Cardiac fibroblast (primary cell): ENCODE results near the gene LCT.
A peak's percentile ranks its signal among the peaks of the same experiment; 100 is the strongest.

Source experiments
- DNase-seq, 2 donors: peaks; one replicate each; pipeline versions ENCODE4 v3.0.0 to v3.0.0-alpha.2; 2010; ENCODE audit warnings: low read depth in 2 of 2
- H3K4me3 ChIP-seq, 2 donors: replicated peaks in 1 of 2; 1 replicate in 1 of 2; 2 replicates in 1 of 2; pipeline ENCODE4 v1.5.1; 2011; ENCODE audit warnings: low read depth in 2 of 2, low read length in 2 of 2, mild to moderate bottlenecking in 2 of 2, moderate library complexity in 1 of 2
- CTCF ChIP-seq: IDR thresholded peaks from one replicate; pipeline ENCODE4 v1.5.1; 2011; ENCODE audit warnings: low read depth, mild to moderate bottlenecking, low read length, inconsistent platforms

The LCT gene

GRCh38 chr2:135741043-135741394 lies 96.0 kb downstream of the LCT start:
- no peak for TF ChIP-seq CTCF
- H3K4me3 ChIP-seq: no peak overlapping the region
- peak in 1 of 2 donors; percentile 3 for DNase-seq

DNA sequence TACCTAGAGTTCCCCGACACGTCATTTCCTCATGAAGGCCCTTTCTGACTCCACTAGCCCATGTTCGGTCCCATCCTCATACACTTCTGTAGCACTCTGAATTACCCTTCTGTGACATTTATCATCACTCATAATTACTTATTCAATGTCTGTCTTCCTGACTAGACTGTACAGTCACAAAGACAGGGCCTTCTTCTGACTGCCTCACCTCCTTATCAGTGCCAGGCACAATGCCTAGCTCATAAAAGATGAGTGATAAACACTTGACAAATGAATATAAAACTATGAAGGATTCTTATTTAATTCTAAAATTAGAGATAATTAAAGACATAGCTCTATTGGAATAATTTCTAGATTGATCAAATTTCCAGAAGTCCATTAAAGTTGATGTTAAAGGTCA lies 96.8 kb downstream of the LCT start:
- no peak for DNase-seq
- TF ChIP-seq CTCF: no peak
- H3K4me3 ChIP-seq: no peak overlapping the region
